Vagina (tissue), 2 donors: ENCODE measurements around the gene DMD. TPM values are rescaled to one million over a fixed set of nuclear protein-coding genes. Genes with fewer than 3 reads are reported as not detected.

Experiments used
- DNase-seq, 2 donors: peaks; one replicate each; pipeline ENCODE4 v3.0.0-alpha.2; 2017; ENCODE audit errors: extremely low spot score in 2 of 2
- H3K27ac ChIP-seq: fragments of 200-600 bp; sonication (generic); one replicate; pipeline ENCODE4 v1.5.1; 2019
- H3K27me3 ChIP-seq: fragments of 200-600 bp; sonication (generic); one replicate; pipeline ENCODE4 v1.5.1; 2019
- H3K36me3 ChIP-seq, 2 donors: fragments of 200-600 bp; sonication (generic); one replicate each; pipeline ENCODE4 v1.5.1; 2017 to 2019
- H3K4me1 ChIP-seq: fragments of 200-600 bp; sonication (generic); one replicate; pipeline ENCODE4 v1.5.1; 2019
- H3K4me3 ChIP-seq, 2 donors: fragments of 200-600 bp; sonication (generic); 1 replicate in 1 of 2; 2 replicates in 1 of 2; pipeline ENCODE4 v1.5.1; 2016 to 2019
- H3K9me3 ChIP-seq: fragments of 200-600 bp; sonication (generic); one replicate; pipeline ENCODE4 v1.5.1; 2019
- POLR2A ChIP-seq, 2 donors: fragments of 450-650 bp; IDR thresholded peaks; one replicate each; pipeline ENCODE4 v1.6.1; 2017; ENCODE audit warnings: antibody characterized with exemption in 2 of 2, mild to moderate bottlenecking in 2 of 2, moderate library complexity in 2 of 2
- POLR2AphosphoS5 ChIP-seq, 2 donors: sonication (generic); formaldehyde crosslinking; IDR thresholded peaks; one replicate each; pipeline ENCODE4 v1.9.0; 2017; ENCODE audit warnings: antibody characterized with exemption in 2 of 2, mild to moderate bottlenecking in 2 of 2, low read depth in 1 of 2; ENCODE audit not compliant: insufficient read depth in 1 of 2
- intact Hi-C: fragments of 100-400 bp; cut with DNase I; formaldehyde crosslinking; loops from one replicate; pipeline ENCODE4 v1.15.1; 2023
- total RNA-seq: library from RNA; depleted of rRNA; stranded (reverse); fragments of >200 nt; gene quantifications from one replicate; pipeline ENCODE4 v1.2.3, GENCODE V29; 2016
- TF ChIP-seq, protein P1 (sequence below), 3 experiments: fragments of 450-650 bp in 2 of 3; fragments of 200-600 bp in 1 of 3; sonication (generic) in 1 of 3; IDR thresholded peaks; one replicate each; pipeline ENCODE4 v1.5.1; 2017 to 2019; ENCODE audit warnings: antibody characterized with exemption in 3 of 3, mild to moderate bottlenecking in 2 of 3, moderate library complexity in 2 of 3

DMD gene
- total RNA-seq, 1 donor from 2014 or later: 25.8 TPM

DNA sequence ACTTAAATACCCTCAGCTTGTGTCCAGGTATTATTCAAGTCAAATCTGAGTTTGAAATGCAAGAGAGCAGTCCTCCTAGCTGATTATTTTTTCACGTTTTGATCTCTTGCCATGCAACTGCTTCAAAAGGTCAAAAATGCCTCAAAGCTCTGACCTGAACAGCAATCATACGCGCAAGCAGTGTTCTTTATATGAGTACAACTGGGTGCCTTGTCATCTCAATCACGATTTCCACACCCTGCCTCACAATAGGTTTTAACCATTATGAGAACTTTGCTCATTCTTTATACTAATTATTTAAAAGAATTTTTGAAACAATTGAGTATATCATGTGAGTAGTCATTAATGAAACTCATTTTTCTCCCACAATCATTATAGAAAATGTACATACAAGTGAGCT, 649.1 kb downstream of the DMD start:
- TF ChIP-seq, protein P1, sequence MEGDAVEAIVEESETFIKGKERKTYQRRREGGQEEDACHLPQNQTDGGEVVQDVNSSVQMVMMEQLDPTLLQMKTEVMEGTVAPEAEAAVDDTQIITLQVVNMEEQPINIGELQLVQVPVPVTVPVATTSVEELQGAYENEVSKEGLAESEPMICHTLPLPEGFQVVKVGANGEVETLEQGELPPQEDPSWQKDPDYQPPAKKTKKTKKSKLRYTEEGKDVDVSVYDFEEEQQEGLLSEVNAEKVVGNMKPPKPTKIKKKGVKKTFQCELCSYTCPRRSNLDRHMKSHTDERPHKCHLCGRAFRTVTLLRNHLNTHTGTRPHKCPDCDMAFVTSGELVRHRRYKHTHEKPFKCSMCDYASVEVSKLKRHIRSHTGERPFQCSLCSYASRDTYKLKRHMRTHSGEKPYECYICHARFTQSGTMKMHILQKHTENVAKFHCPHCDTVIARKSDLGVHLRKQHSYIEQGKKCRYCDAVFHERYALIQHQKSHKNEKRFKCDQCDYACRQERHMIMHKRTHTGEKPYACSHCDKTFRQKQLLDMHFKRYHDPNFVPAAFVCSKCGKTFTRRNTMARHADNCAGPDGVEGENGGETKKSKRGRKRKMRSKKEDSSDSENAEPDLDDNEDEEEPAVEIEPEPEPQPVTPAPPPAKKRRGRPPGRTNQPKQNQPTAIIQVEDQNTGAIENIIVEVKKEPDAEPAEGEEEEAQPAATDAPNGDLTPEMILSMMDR (IDR thresholded peaks at IDR 0.05): no peak
- no peak for TF ChIP-seq POLR2A (IDR thresholded peaks at IDR 0.05)
- TF ChIP-seq POLR2AphosphoS5 (IDR thresholded peaks at IDR 0.05; ENCODE audit: insufficient read depth in 1 of 2, low read depth in 1 of 2): no peak
- intact Hi-C loops: no loop called here
- no peak overlapping the region for H3K4me3 ChIP-seq
- H3K4me1 ChIP-seq: no peaks in the 10 kb centered on the region
- H3K27ac ChIP-seq: no peak overlapping the region
- H3K27me3 ChIP-seq: no peaks in the 10 kb centered on the region
- no peaks in the 10 kb centered on the region for H3K9me3 ChIP-seq
- no peak for DNase-seq
- H3K36me3 ChIP-seq: no peaks in the 10 kb centered on the region

DNA sequence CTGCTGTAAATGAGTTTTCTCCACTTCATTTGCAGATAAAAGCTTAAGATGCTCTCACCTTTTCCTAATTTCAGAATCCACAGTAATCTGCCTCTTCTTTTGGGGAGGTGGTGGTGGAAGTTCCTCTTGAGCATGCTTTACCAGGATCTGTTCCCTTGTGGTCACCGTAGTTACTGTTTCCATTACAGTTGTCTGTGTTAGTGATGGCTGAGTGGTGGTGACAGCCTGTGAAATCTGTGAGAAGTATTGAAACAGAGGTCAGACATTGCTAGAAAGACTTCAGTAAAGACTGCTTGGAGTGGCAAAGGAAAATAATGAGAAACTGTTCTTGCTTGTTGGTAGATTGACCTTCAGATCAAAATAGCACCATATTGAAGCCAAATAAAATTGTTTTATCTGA, 666.2 kb downstream of the DMD start:
- intact Hi-C loops: no loop called here
- Histone ChIP-seq H3K9me3 (no peaks in the 10 kb centered on the region), H3K27ac (no peak overlapping the region), H3K4me1 (no peaks in the 10 kb centered on the region), H3K27me3 (no peaks in the 10 kb centered on the region), H3K36me3 (no peaks in the 10 kb centered on the region), H3K4me3 (no peak overlapping the region)
- DNase-seq: no peak
- TF ChIP-seq, protein P1 (IDR thresholded peaks at IDR 0.05): no peak
- TF ChIP-seq POLR2AphosphoS5 (IDR thresholded peaks at IDR 0.05; ENCODE audit: insufficient read depth in 1 of 2, low read depth in 1 of 2) (no peak), POLR2A (IDR thresholded peaks at IDR 0.05) (no peak)

DNA sequence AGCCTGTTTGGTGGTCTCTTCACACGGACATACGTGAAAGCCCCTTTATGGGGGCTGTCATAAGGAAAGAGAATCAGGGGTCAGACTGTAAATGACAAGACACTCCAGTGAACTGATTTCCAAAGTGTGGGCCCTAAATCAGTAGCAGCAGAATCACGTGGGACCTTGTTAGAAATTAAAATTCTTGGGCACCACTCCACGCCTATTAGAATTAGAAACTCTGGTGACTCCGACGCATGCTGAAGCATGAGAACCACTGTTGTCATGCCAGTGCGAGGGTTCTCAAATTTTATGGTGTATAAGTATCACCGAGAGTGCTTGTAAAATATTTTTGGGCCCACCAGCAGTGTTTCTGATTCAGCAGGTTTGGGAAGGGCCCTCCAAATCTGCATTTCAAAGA, 672.8 kb downstream of the DMD start:
- H3K36me3 ChIP-seq: no peaks in the 10 kb centered on the region
- no peak overlapping the region for H3K27ac ChIP-seq
- intact Hi-C loops: no loop called here
- no peaks in the 10 kb centered on the region for H3K27me3 ChIP-seq
- H3K4me3 ChIP-seq: no peak overlapping the region
- no peaks in the 10 kb centered on the region for H3K4me1 ChIP-seq
- no peak for TF ChIP-seq POLR2A (IDR thresholded peaks at IDR 0.05)
- TF ChIP-seq POLR2AphosphoS5 (IDR thresholded peaks at IDR 0.05; ENCODE audit: insufficient read depth in 1 of 2, low read depth in 1 of 2): no peak
- no peaks in the 10 kb centered on the region for H3K9me3 ChIP-seq
- DNase-seq: no peak

DNA sequence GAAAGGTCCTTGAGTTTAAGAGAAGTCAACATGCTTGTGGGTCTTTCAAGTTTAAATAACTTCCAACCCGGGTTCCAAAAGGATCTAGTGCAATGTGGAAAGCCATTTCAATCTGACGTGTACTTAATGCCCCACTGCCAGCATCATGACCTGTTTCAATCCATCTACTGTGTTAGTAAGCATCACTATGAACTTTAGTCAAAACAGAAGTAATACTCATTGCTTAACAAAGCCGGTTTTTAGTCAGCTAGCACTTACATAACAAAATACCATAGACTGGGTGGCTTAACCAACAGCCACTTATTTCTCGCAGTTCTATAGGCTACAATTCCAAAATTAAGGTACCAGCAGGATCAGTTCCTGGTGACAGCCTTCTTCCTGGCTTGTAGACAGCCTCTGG, 677.5 kb downstream of the DMD start:
- DNase-seq: no peak
- no peaks in the 10 kb centered on the region for H3K36me3 ChIP-seq
- intact Hi-C loops: no loop called here
- no peaks in the 10 kb centered on the region for H3K9me3 ChIP-seq
- no peak overlapping the region for H3K27ac ChIP-seq
- no peaks in the 10 kb centered on the region for H3K27me3 ChIP-seq
- no peak overlapping the region for H3K4me3 ChIP-seq
- TF ChIP-seq POLR2AphosphoS5 (IDR thresholded peaks at IDR 0.05; ENCODE audit: insufficient read depth in 1 of 2, low read depth in 1 of 2) (no peak), POLR2A (IDR thresholded peaks at IDR 0.05) (no peak)
- TF ChIP-seq, protein P1 (IDR thresholded peaks at IDR 0.05): no peak
- no peaks in the 10 kb centered on the region for H3K4me1 ChIP-seq

DNA sequence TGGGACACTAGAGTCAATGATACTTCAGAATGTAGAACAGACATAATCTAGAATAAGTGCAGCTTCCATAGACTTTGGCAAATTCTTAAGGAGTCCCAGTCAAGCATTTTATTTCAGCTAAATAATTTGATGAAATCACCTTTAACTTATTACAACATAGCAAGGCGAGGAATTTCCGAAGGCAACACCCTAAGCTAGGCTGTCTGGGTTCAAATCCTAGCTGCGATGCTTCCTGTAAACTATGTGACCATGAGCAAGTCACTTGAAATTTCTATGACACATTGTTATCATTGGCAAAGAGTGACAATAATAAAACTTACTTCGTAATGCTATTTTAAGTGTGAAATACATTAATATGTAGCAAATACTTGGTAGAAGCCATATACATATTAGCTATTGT, 679.1 kb downstream of the DMD start:
- Histone ChIP-seq H3K36me3 (no peaks in the 10 kb centered on the region), H3K27me3 (no peaks in the 10 kb centered on the region), H3K9me3 (no peaks in the 10 kb centered on the region), H3K4me3 (no peak overlapping the region), H3K27ac (no peak overlapping the region), H3K4me1 (no peaks in the 10 kb centered on the region)
- no peak for DNase-seq
- TF ChIP-seq POLR2A (IDR thresholded peaks at IDR 0.05): no peak
- TF ChIP-seq, protein P1 (IDR thresholded peaks at IDR 0.05): no peak
- TF ChIP-seq POLR2AphosphoS5 (IDR thresholded peaks at IDR 0.05; ENCODE audit: insufficient read depth in 1 of 2, low read depth in 1 of 2): no peak
- intact Hi-C loops: no loop called here
